ENCODE results near the gene GJA3.
"Not testable (repeated sequence)": the region's sequence is repeated elsewhere in the genome, so short reads cannot be mapped to it uniquely, and the experiment has no call there.

GJA3 gene

GRCh38 chr13:20182231-20182846 is 21.5 kb upstream of the GJA3 start:
- peak in 1 of 2 donors; percentile 40 for DNase-seq (ENCODE audit: low read depth in 2 of 2, low spot score in 1 of 2)

- DNase-seq (ENCODE audit: low read depth in 2 of 2, low spot score in 1 of 2), result no peak
These were observed 20.3 kb upstream of the GJA3 start for GRCh38 chr13:20181188-20181587.

GRCh38 chr13:20178156-20178555 is 17.3 kb upstream of the GJA3 start:
- DNase-seq (ENCODE audit: low read depth in 2 of 2, low spot score in 1 of 2), result no peak

GRCh38 chr13:20177049-20177831 is 16.4 kb upstream of the GJA3 start:
- no peak for DNase-seq (ENCODE audit: low read depth in 2 of 2, low spot score in 1 of 2)

GRCh38 chr13:20175907-20176652 is 15.2 kb upstream of the GJA3 start:
- no peak for DNase-seq (ENCODE audit: low read depth in 2 of 2, low spot score in 1 of 2)

- no peak for DNase-seq (ENCODE audit: low read depth in 2 of 2, low spot score in 1 of 2)
These were observed 14.5 kb upstream of the GJA3 start for GRCh38 chr13:20175406-20175794.

- peak; percentile 17 to 29 for DNase-seq (ENCODE audit: low read depth in 2 of 2, low spot score in 1 of 2)
These were observed 14.0 kb upstream of the GJA3 start for GRCh38 chr13:20174656-20175405.

GRCh38 chr13:20173116-20173746 is 12.4 kb upstream of the GJA3 start:
- no peak for DNase-seq (ENCODE audit: low read depth in 2 of 2, low spot score in 1 of 2)

- no peak for DNase-seq (ENCODE audit: low read depth in 2 of 2, low spot score in 1 of 2)
These were observed 10.5 kb upstream of the GJA3 start for GRCh38 chr13:20171364-20171763.

GRCh38 chr13:20170921-20171320 is 10.1 kb upstream of the GJA3 start:
- DNase-seq (ENCODE audit: low read depth in 2 of 2, low spot score in 1 of 2), result no peak

GRCh38 chr13:20168396-20168795 is 7.5 kb upstream of the GJA3 start:
- DNase-seq (ENCODE audit: low read depth in 2 of 2, low spot score in 1 of 2), result no peak

- DNase-seq (ENCODE audit: low read depth in 2 of 2, low spot score in 1 of 2), result no peak
These were observed 4.8 kb upstream of the GJA3 start for GRCh38 chr13:20165417-20166257.

GRCh38 chr13:20161951-20162300 is 1.1 kb upstream of the GJA3 start:
- DNase-seq (ENCODE audit: low read depth in 2 of 2, low spot score in 1 of 2), result no peak

- DNase-seq (ENCODE audit: low read depth in 2 of 2, low spot score in 1 of 2), result peak; percentile 15 to 30
These were observed 561 bp upstream of the GJA3 start for GRCh38 chr13:20161275-20161950.

GRCh38 chr13:20159646-20160305 is 1.1 kb downstream of the GJA3 start:
- DNase-seq (ENCODE audit: low read depth in 2 of 2, low spot score in 1 of 2), result no peak

- DNase-seq (ENCODE audit: low read depth in 2 of 2, low spot score in 1 of 2), result no peak
These were observed 3.6 kb downstream of the GJA3 start for GRCh38 chr13:20157151-20157796.

GRCh38 chr13:20156702-20157101 is 4.2 kb downstream of the GJA3 start:
- no peak for DNase-seq (ENCODE audit: low read depth in 2 of 2, low spot score in 1 of 2)

GRCh38 chr13:20153290-20153689 is 7.6 kb downstream of the GJA3 start:
- not testable (repeated sequence) for DNase-seq (ENCODE audit: low read depth in 2 of 2, low spot score in 1 of 2)

- no peak for DNase-seq (ENCODE audit: low read depth in 2 of 2, low spot score in 1 of 2)
These were observed 9.2 kb downstream of the GJA3 start for GRCh38 chr13:20151612-20152011.

All from stimulated activated CD8-positive, alpha-beta memory T cell treated with anti-CD3 and anti-CD28 coated beads, Interleukin-4, amount 100 ng/mL, for 1 hour (primary cell).